Measurements from ENCODE around the gene BIRC6. TPM values are rescaled to one million over a fixed set of nuclear protein-coding genes. Genes with fewer than 3 reads are reported as not detected.

BIRC6 gene
- total RNA-seq, 1 experiment from 2014 or later = 63.1 TPM

- TF ChIP-seq FOXP4 (CRISPR knock-in tag; IDR thresholded peaks at IDR 0.05) = no peak
- no peak for TF ChIP-seq CREM (CRISPR knock-in tag; IDR thresholded peaks at IDR 0.05)
Observed at GRCh38 chr2:32418778-32419177, 62.0 kb downstream of the BIRC6 start (continued).

- ATAC-seq (no peak), DNase-seq (ENCODE audit: low spot score) (no peak)
- Mint-ChIP-seq H3K4me3 (no peak overlapping the region), H3K9me3 (no peaks in the 10 kb centered on the region), H3K27me3 (ENCODE audit: low read depth) (no peaks in the 10 kb centered on the region), H3K4me1 (peaks cover 23% of the 10 kb centered on the region), H3K36me3 (peaks cover 11% of the 10 kb centered on the region), H3K27ac (no peak overlapping the region)
- ChIA-PET POLR2A (no interaction called here), CTCF (no interaction called here)
- TF ChIP-seq E2F5 (CRISPR knock-in tag; IDR thresholded peaks at IDR 0.05) (no peak), ARID4B (CRISPR knock-in tag; IDR thresholded peaks at IDR 0.05; ENCODE audit: borderline replicate concordance) (no peak), TEAD4 (CRISPR knock-in tag; IDR thresholded peaks at IDR 0.05) (no peak), JUN (CRISPR knock-in tag; IDR thresholded peaks at IDR 0.05) (no peak), MYBL2 (CRISPR knock-in tag; IDR thresholded peaks at IDR 0.05) (no peak), ZMAT4 (CRISPR knock-in tag; IDR thresholded peaks at IDR 0.05) (no peak), FOXJ3 (CRISPR knock-in tag; IDR thresholded peaks at IDR 0.05; ENCODE audit: borderline replicate concordance) (no peak), KAT7 (CRISPR knock-in tag; IDR thresholded peaks at IDR 0.05; ENCODE audit: borderline replicate concordance) (no peak), HMGXB4 (CRISPR knock-in tag; IDR thresholded peaks at IDR 0.05) (no peak), NFYB (CRISPR knock-in tag; conservative IDR thresholded peaks at IDR 0.05; ENCODE audit: low read depth) (no peak), ZNF281 (CRISPR knock-in tag; IDR thresholded peaks at IDR 0.05) (no peak), STAT6 (CRISPR knock-in tag; conservative IDR thresholded peaks at IDR 0.05; ENCODE audit: low read depth) (no peak), MAX (CRISPR knock-in tag; IDR thresholded peaks at IDR 0.05) (no peak), CTCF (IDR thresholded peaks at IDR 0.05) (no peak), TCF7 (CRISPR knock-in tag; IDR thresholded peaks at IDR 0.05; ENCODE audit: low read depth) (no peak)
Observed at GRCh38 chr2:32422133-32422532, 65.3 kb downstream of the BIRC6 start.
